ENCODE results near the gene ADRB2. TPM values are rescaled to one million over a fixed set of nuclear protein-coding genes. Genes with fewer than 3 reads are reported as not detected.

ADRB2 gene
- total and polyA plus RNA-seq, 10 of the 15 experiments (the other 5 are each of a cell fraction or from before 2014, with no cell fraction given), result 0.03 to 0.34 (median 0.18) TPM; not detected in 1

GRCh38 chr5:148791334-148791667, 35.1 kb upstream of the ADRB2 start (continued):
- TF ChIP-seq RAD21 (IDR thresholded peaks at IDR 0.05; ENCODE audit: insufficient read depth, low read depth, low read length) (0 out of 2 replicates have a peak, but pooled peaks have one; percentile 6), E2F4 (IDR thresholded peaks at IDR 0.05; ENCODE audit: low read depth, low read length) (no peak), E2F8 (IDR thresholded peaks at IDR 0.05; ENCODE audit: low read depth, partially characterized antibody) (no peak), ZBED1 (IDR thresholded peaks at IDR 0.05; ENCODE audit: borderline replicate concordance) (peak; percentile 82; the same call in 1 of the 2 replicates), ZBTB40 (IDR thresholded peaks at IDR 0.05; ENCODE audit: borderline replicate concordance) (no peak), CHD2 (IDR thresholded peaks at IDR 0.05; ENCODE audit: borderline replicate concordance, low read depth, low read length) (no peak), CBFB (IDR thresholded peaks at IDR 0.05; ENCODE audit: low read depth) (peak; percentile 63), CEBPB (IDR thresholded peaks at IDR 0.05; ENCODE audit: borderline replicate concordance in 1 of 2, low read depth in 2 of 2, low read length in 2 of 2) (peak in 1 of 2 experiments; percentile 87; a peak in 2 of 4 replicates), SMAD1 (IDR thresholded peaks at IDR 0.05; ENCODE audit: low read depth, partially characterized antibody) (no peak), CUX1 (IDR thresholded peaks at IDR 0.05; ENCODE audit: insufficient replicate concordance, low read depth, low read length) (peak; percentile 35), MEF2A (IDR thresholded peaks at IDR 0.05; ENCODE audit: insufficient read depth, low read depth, low read length) (peak; percentile 52; the same call in 1 of the 2 replicates), BMI1 (IDR thresholded peaks at IDR 0.05; ENCODE audit: borderline replicate concordance) (no peak), CTCF (IDR thresholded peaks at IDR 0.05 in 2 of 3, conservative IDR thresholded peaks at IDR 0.05 in 1 of 3; ENCODE audit: control insufficient read depth in 2 of 3, extremely low read depth in 1 of 3, insufficient read depth in 1 of 3, low read depth in 3 of 3, low read length in 3 of 3) (no peak), PML (IDR thresholded peaks at IDR 0.05; ENCODE audit: low read length) (0 out of 2 replicates have a peak, but pooled peaks have one; percentile 37)

All from GM12878 (cell line).